ENCODE measurements around the gene XXYLT1. TPM values are rescaled to one million over a fixed set of nuclear protein-coding genes. Genes with fewer than 3 reads are reported as not detected.

Gene XXYLT1
- total RNA-seq, 1 donor, result 21.0 TPM

GRCh38 chr3:195123281-195123691, 147.7 kb downstream of the XXYLT1 start:
- no peak overlapping the region for H3K4me3 ChIP-seq (ENCODE audit: low read depth, low read length)
- no peak for DNase-seq (ENCODE audit: low read depth)
- TF ChIP-seq CTCF (IDR thresholded peaks at IDR 0.05; ENCODE audit: insufficient read depth, low read length), result no peak

GRCh38 chr3:195122261-195122660, 148.7 kb downstream of the XXYLT1 start:
- H3K4me3 ChIP-seq (ENCODE audit: low read depth, low read length), result no peak overlapping the region
- DNase-seq (ENCODE audit: low read depth), result no peak
- TF ChIP-seq CTCF (IDR thresholded peaks at IDR 0.05; ENCODE audit: insufficient read depth, low read length), result no peak

DNA sequence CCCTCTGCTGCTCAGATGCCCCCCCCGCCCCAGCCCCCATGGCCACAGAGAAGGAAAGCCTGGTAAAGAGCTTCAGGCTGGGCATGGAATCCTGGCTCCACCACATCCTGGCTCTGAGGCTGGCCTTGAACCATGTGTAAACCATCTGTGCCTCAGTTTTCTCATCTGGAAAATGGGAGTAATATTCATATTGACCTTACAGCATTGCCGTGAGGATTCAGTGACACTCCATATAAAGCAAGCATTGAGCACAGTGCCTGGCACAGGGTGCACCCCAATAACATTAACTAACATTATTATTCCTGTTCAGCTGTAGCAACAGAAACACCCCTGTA, 150.7 kb downstream of the XXYLT1 start:
- no peak for TF ChIP-seq CTCF (IDR thresholded peaks at IDR 0.05; ENCODE audit: insufficient read depth, low read length)
- no peak for DNase-seq (ENCODE audit: low read depth)
- no peak overlapping the region for H3K4me3 ChIP-seq (ENCODE audit: low read depth, low read length)

- no peak for TF ChIP-seq CTCF (IDR thresholded peaks at IDR 0.05; ENCODE audit: insufficient read depth, low read length)
- peak; percentile 80 for DNase-seq (ENCODE audit: low read depth)
- H3K4me3 ChIP-seq (ENCODE audit: low read depth, low read length), result no peak overlapping the region
Observed at GRCh38 chr3:195119461-195120266, 151.3 kb downstream of the XXYLT1 start.

DNA sequence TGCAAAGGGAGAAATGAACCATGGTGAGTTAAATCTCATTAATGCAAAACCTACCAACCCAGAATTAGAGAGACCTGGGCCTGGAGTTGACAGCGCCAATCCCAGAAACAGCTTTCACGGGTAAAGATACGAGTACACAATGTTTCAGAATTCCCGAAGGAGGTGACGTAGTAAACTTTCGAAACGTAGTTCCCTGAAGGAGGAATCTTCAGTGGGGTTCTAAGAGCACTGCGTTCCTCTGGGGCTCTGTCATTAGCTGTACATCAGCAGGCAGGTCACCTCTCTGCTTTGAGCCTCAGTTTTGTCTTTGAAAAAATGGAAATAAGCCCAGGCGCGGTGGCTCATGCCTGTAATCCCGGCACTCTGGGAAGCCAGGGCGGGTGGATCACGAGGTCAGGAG, 152.3 kb downstream of the XXYLT1 start:
- no peak overlapping the region for H3K4me3 ChIP-seq (ENCODE audit: low read depth, low read length)
- TF ChIP-seq CTCF (IDR thresholded peaks at IDR 0.05; ENCODE audit: insufficient read depth, low read length), result no peak
- DNase-seq (ENCODE audit: low read depth), result no peak

- TF ChIP-seq CTCF (IDR thresholded peaks at IDR 0.05; ENCODE audit: insufficient read depth, low read length), result peak; percentile 43
- peak; percentile 30 for DNase-seq (ENCODE audit: low read depth)
- H3K4me3 ChIP-seq (ENCODE audit: low read depth, low read length), result no peak overlapping the region
Observed at GRCh38 chr3:195117978-195118581, 152.9 kb downstream of the XXYLT1 start.
